ENCODE data around the gene CMA1. TPM values are rescaled to one million over a fixed set of nuclear protein-coding genes. Genes with fewer than 3 reads are reported as not detected.

CMA1 gene
- polyA plus RNA-seq, 2 donors = 0.35 TPM; not detected in 1

GRCh38 chr14:24456980-24457379, 51.1 kb downstream of the CMA1 start:
- Histone ChIP-seq H3K27me3 (ENCODE audit: control insufficient read depth in 1 of 2, insufficient read depth in 2 of 2, low read length in 2 of 2) (no peaks in the 10 kb centered on the region), H3K4me3 (ENCODE audit: low read depth in 1 of 2, low read length in 2 of 2) (no peak overlapping the region), H3K4me1 (ENCODE audit: control insufficient read depth in 2 of 2, insufficient read depth in 2 of 2, low read length in 1 of 2) (no peaks in the 10 kb centered on the region), H3K36me3 (ENCODE audit: control insufficient read depth in 2 of 2, insufficient read depth in 2 of 2, low read length in 1 of 2) (peaks cover 0 to 3% of the 10 kb centered on the region in 2 donors), H3K9me3 (ENCODE audit: control insufficient read depth in 2 of 2, insufficient read depth in 1 of 2, low read depth in 1 of 2, low read length in 1 of 2) (peaks cover 0 to 2% of the 10 kb centered on the region in 2 donors), H3K27ac (ENCODE audit: low read depth in 2 of 2, low read length in 1 of 2) (no peak overlapping the region)

Other genes starting within 250 kb of the CMA1 start
- 100 to 1,000 TPM; 609 to 890 TPM for gene TGM1, start 245.1 kb downstream of the CMA1 start, polyA plus RNA-seq
- gene RABGGTA, start 236.7 kb downstream of the CMA1 start, polyA plus RNA-seq = 100 to 1,000 TPM; 117 to 135 TPM
- gene DHRS1, start 208.5 kb downstream of the CMA1 start, polyA plus RNA-seq = 10 to 100 TPM; 92.6 to 97.6 TPM
- 10 to 100 TPM in 1 of 2 donors, 1 to 10 TPM in 1; 9.3 to 10.8 TPM for gene NOP9, start 208.4 kb downstream of the CMA1 start, polyA plus RNA-seq
- 10 to 100 TPM; 24.3 TPM for gene CIDEB, start 200.3 kb downstream of the CMA1 start, polyA plus RNA-seq
- 10 to 100 TPM; 11.6 to 30.4 TPM for gene LTB4R2, start 198.1 kb downstream of the CMA1 start, polyA plus RNA-seq
- 10 to 100 TPM; 63.3 to 73.6 TPM for gene LTB4R, start 196.8 kb downstream of the CMA1 start, polyA plus RNA-seq
- gene ADCY4, start 173.2 kb downstream of the CMA1 start, polyA plus RNA-seq = 10 to 100 TPM; 10.2 to 23.3 TPM
- 10 to 100 TPM; 13.3 to 14.4 TPM for gene RIPK3, start 168.3 kb downstream of the CMA1 start, polyA plus RNA-seq
- gene NFATC4, start 140.1 kb downstream of the CMA1 start, polyA plus RNA-seq = 10 to 100 TPM; 20.9 to 25.6 TPM
- gene NYNRIN, start 109.3 kb downstream of the CMA1 start, polyA plus RNA-seq = 1 to 10 TPM; 4.8 to 5.6 TPM
- gene CBLN3, start 78.6 kb downstream of the CMA1 start, polyA plus RNA-seq = under 1 TPM; 0.75 to 0.86 TPM
- 10 to 100 TPM; 20.8 to 24.4 TPM for gene KHNYN, start 78.3 kb downstream of the CMA1 start, polyA plus RNA-seq
- 10 to 100 TPM; 38.1 to 39.8 TPM for gene SDR39U1, start 65.5 kb downstream of the CMA1 start, polyA plus RNA-seq
- gene CTSG, start 68.0 kb upstream of the CMA1 start, polyA plus RNA-seq = 1 to 10 TPM in 1 of 2 donors, under 1 TPM in 1; 0.14 to 1.4 TPM
- gene GZMH, start 101.4 kb upstream of the CMA1 start, polyA plus RNA-seq = 1 to 10 TPM; 1.2 to 1.9 TPM
- 1 to 10 TPM; 3.0 to 3.2 TPM for gene GZMB, start 125.9 kb upstream of the CMA1 start, polyA plus RNA-seq